CD1c-positive myeloid dendritic cell (primary cell): ENCODE measurements around the gene PLXND1.

Experiments used
- DNase-seq: peaks from one replicate; pipeline ENCODE4 v3.0.0-alpha.2; 2016; ENCODE audit errors: extremely low spot score

Gene PLXND1

GRCh38 chr3:129602730-129603560, 3.5 kb downstream of the PLXND1 start:
- peak; percentile 23 for DNase-seq

- no peak for DNase-seq
These were observed 4.2 kb downstream of the PLXND1 start for GRCh38 chr3:129602309-129602708.

- no peak for DNase-seq
These were observed 4.8 kb downstream of the PLXND1 start for GRCh38 chr3:129601713-129602112.

- no peak for DNase-seq
These were observed 6.1 kb downstream of the PLXND1 start for GRCh38 chr3:129600348-129600747.

GRCh38 chr3:129599607-129600006, 6.9 kb downstream of the PLXND1 start:
- DNase-seq = peak; percentile 93

- no peak for DNase-seq
These were observed 7.4 kb downstream of the PLXND1 start for GRCh38 chr3:129599073-129599472.

GRCh38 chr3:129598484-129598883, 8.0 kb downstream of the PLXND1 start:
- no peak for DNase-seq

GRCh38 chr3:129598000-129598381, 8.5 kb downstream of the PLXND1 start:
- no peak for DNase-seq

- DNase-seq = no peak
These were observed 9.1 kb downstream of the PLXND1 start for GRCh38 chr3:129597087-129597999.

GRCh38 chr3:129596194-129597086, 10.0 kb downstream of the PLXND1 start:
- DNase-seq = peak; percentile 56

- DNase-seq = no peak
These were observed 10.8 kb downstream of the PLXND1 start for GRCh38 chr3:129595544-129596193.

GRCh38 chr3:129594907-129595390, 11.5 kb downstream of the PLXND1 start:
- no peak for DNase-seq

GRCh38 chr3:129594409-129594808, 12.1 kb downstream of the PLXND1 start:
- DNase-seq = no peak

GRCh38 chr3:129593595-129594339, 12.7 kb downstream of the PLXND1 start:
- DNase-seq = peak; percentile 86

- no peak for DNase-seq
These were observed 13.3 kb downstream of the PLXND1 start for GRCh38 chr3:129593230-129593594.

- DNase-seq = peak; percentile 69
These were observed 13.9 kb downstream of the PLXND1 start for GRCh38 chr3:129592381-129593131.

- no peak for DNase-seq
These were observed 14.5 kb downstream of the PLXND1 start for GRCh38 chr3:129591932-129592331.

GRCh38 chr3:129590215-129590614, 16.3 kb downstream of the PLXND1 start:
- no peak for DNase-seq

- DNase-seq = no peak
These were observed 18.8 kb downstream of the PLXND1 start for GRCh38 chr3:129587566-129588210.
